Mesenchymal stem cell (in vitro differentiated cells and primary cell): Measurements from ENCODE around the gene FKBP11.

ENCODE experiments used
- DNase-seq: peaks from one replicate; pipeline ENCODE4 v3.0.0-alpha.2; 2013
- H2AFZ ChIP-seq: one replicate; pipeline ENCODE4 v1.6.1; 2013; ENCODE audit warnings: low read depth, mild to moderate bottlenecking, control low read depth, inconsistent platforms, low read length, moderate library complexity
- H2AK5ac ChIP-seq: 2 replicates; pipeline ENCODE4 v1.6.1; 2013; ENCODE audit warnings: low read length, moderate library complexity, mild to moderate bottlenecking, inconsistent platforms; ENCODE audit not compliant: severe bottlenecking
- H2BK120ac ChIP-seq: one replicate; pipeline ENCODE4 v1.6.1; 2013; ENCODE audit warnings: low read depth, mild to moderate bottlenecking, inconsistent platforms, low read length, moderate library complexity
- H2BK12ac ChIP-seq, 2 experiments: one replicate each; pipeline ENCODE4 v1.6.1; 2013; ENCODE audit warnings: inconsistent platforms in 2 of 2, low read length in 2 of 2, mild to moderate bottlenecking in 2 of 2, moderate library complexity in 2 of 2, control low read depth in 1 of 2
- H2BK15ac ChIP-seq: one replicate; pipeline ENCODE4 v1.6.1; 2013; ENCODE audit warnings: mild to moderate bottlenecking, low read depth, inconsistent platforms; ENCODE audit not compliant: poor library complexity, severe bottlenecking
- H2BK5ac ChIP-seq: 2 replicates; pipeline ENCODE4 v1.6.1; 2013; ENCODE audit warnings: low read depth, mild to moderate bottlenecking, low read length, control low read depth, inconsistent platforms; ENCODE audit not compliant: poor library complexity, severe bottlenecking
- H3K14ac ChIP-seq, 2 experiments: one replicate each; pipeline ENCODE4 v1.6.1; 2013; ENCODE audit warnings: inconsistent platforms in 2 of 2, low read length in 2 of 2, control low read depth in 1 of 2, mild to moderate bottlenecking in 1 of 2, moderate library complexity in 1 of 2
- H3K18ac ChIP-seq, 2 experiments: one replicate each; pipeline ENCODE4 v1.6.1; 2013; ENCODE audit warnings: inconsistent platforms in 2 of 2, low read length in 2 of 2, control low read depth in 1 of 2, low read depth in 1 of 2, mild to moderate bottlenecking in 1 of 2
- H3K23ac ChIP-seq, 2 experiments: one replicate each; pipeline ENCODE4 v1.6.1; 2013; ENCODE audit warnings: inconsistent platforms in 2 of 2, low read length in 2 of 2, mild to moderate bottlenecking in 2 of 2, moderate library complexity in 2 of 2, control low read depth in 1 of 2
- H3K27ac ChIP-seq: 2 replicates; pipeline ENCODE4 v1.5.1; 2013; ENCODE audit warnings: mild to moderate bottlenecking, moderate library complexity, low read length, control low read depth, inconsistent platforms; ENCODE audit not compliant: poor library complexity, severe bottlenecking
- H3K27me3 ChIP-seq, 2 experiments: 2 replicates each; pipeline versions ENCODE4 v1.6.1 to v1.7.0; 2013; ENCODE audit warnings: low read length in 2 of 2, mild to moderate bottlenecking in 2 of 2, moderate library complexity in 2 of 2, control low read depth in 1 of 2, inconsistent platforms in 1 of 2; ENCODE audit not compliant: control insufficient read depth in 1 of 2, insufficient read depth in 1 of 2
- H3K36me3 ChIP-seq, 2 experiments: 2 replicates each; pipeline versions ENCODE4 v1.6.1 to v1.7.0; 2013; ENCODE audit warnings: low read length in 2 of 2, control low read depth in 1 of 2, inconsistent platforms in 1 of 2, low read depth in 1 of 2, mild to moderate bottlenecking in 1 of 2; ENCODE audit not compliant: insufficient read depth in 2 of 2, control insufficient read depth in 1 of 2
- H3K4ac ChIP-seq, 2 experiments: one replicate each; pipeline ENCODE4 v1.6.1; 2013; ENCODE audit warnings: inconsistent platforms in 2 of 2, low read length in 2 of 2, mild to moderate bottlenecking in 2 of 2, moderate library complexity in 2 of 2, control low read depth in 1 of 2, low read depth in 1 of 2
- H3K4me1 ChIP-seq: 2 replicates; pipeline ENCODE4 v1.6.1; 2013; ENCODE audit warnings: low read depth, low read length, control low read depth; ENCODE audit not compliant: control insufficient read depth, insufficient read depth
- H3K4me2 ChIP-seq: 2 replicates; pipeline ENCODE4 v1.6.1; 2013; ENCODE audit warnings: low read length, mild to moderate bottlenecking, inconsistent platforms; ENCODE audit not compliant: poor library complexity, severe bottlenecking
- H3K4me3 ChIP-seq, 2 experiments: 2 replicates each; pipeline versions ENCODE4 v1.5.1 to v1.7.0; 2013; ENCODE audit warnings: low read length in 2 of 2, mild to moderate bottlenecking in 2 of 2, control low read depth in 1 of 2, low read depth in 1 of 2; ENCODE audit not compliant: insufficient read depth in 1 of 2
- H3K79me1 ChIP-seq: replicated peaks from 2 replicates; pipeline ENCODE4 v1.6.1; 2013; ENCODE audit warnings: mild to moderate bottlenecking, control low read depth, low read length, inconsistent platforms; ENCODE audit not compliant: poor library complexity, severe bottlenecking
- H3K9ac ChIP-seq: 2 replicates; pipeline ENCODE4 v1.7.0; 2013; ENCODE audit warnings: mild to moderate bottlenecking, low read length, moderate library complexity
- H3K9me3 ChIP-seq: 2 replicates; pipeline ENCODE4 v1.7.0; 2013; ENCODE audit warnings: mild to moderate bottlenecking, low read length; ENCODE audit not compliant: control insufficient read depth
- H4K8ac ChIP-seq: one replicate; pipeline ENCODE4 v1.6.1; 2013; ENCODE audit warnings: inconsistent platforms, mild to moderate bottlenecking, low read length, moderate library complexity
- H4K91ac ChIP-seq: one replicate; pipeline ENCODE4 v1.6.1; 2013; ENCODE audit warnings: mild to moderate bottlenecking, low read length, inconsistent platforms
- WGBS: methylation state at CpG from one replicate; pipeline ENCODE4 v1.1.7; 2013; ENCODE audit warnings: mixed read lengths; 5-methylcytosine and 5-hydroxymethylcytosine counted together

Gene FKBP11

GRCh38 chr12:48954841-48955501, 29.7 kb upstream of the FKBP11 start:
- Histone ChIP-seq H3K27ac (no peak overlapping the region), H4K91ac (no peak overlapping the region), H3K18ac (no peak overlapping the region), H2BK120ac (no peak overlapping the region), H3K27me3 (no peaks in the 10 kb centered on the region), H2BK12ac (no peak overlapping the region), H3K23ac (no peak overlapping the region), H3K79me1 (peaks cover 1% of the 10 kb centered on the region), H3K36me3 (peaks cover 16 to 32% of the 10 kb centered on the region in 2 experiments), H2BK15ac (no peak overlapping the region), H2BK5ac (no peak overlapping the region), H3K4ac (no peak overlapping the region), H3K9ac (no peak overlapping the region), H4K8ac (no peak overlapping the region), H3K14ac (no peak overlapping the region), H3K4me1 (peaks cover 7% of the 10 kb centered on the region), H2AFZ (no peak overlapping the region), H3K9me3 (no peaks in the 10 kb centered on the region), H3K4me3 (peak overlapping the region in 1 of 2 experiments; percentile 84), H2AK5ac (no peak overlapping the region), H3K4me2 (peak overlapping the region; percentile 17)
- no peak for DNase-seq
- 94% methylated on average over 3 of the region's 3 CpGs for WGBS

DNA sequence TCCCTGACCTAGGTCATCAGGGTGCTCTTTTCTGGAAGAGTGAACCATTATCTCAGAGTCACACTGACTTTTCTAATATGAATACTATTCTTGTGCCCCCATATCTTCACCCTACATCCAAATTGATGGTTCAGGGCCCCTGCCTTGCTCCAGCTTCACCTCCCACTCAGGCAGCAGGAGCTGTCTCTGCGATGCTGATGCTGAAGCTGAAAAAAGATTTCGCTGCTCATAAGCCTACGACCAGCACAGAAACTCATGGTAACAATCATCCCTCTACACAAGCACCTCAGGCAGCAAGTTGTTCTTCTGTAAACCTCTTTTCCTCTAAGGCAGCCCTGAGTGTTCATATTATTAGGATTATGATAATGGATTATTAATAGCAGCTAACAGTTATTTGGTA, 28.8 kb upstream of the FKBP11 start:
- WGBS, result 100% methylated on average over 3 of the region's 3 CpGs
- no peak for DNase-seq

GRCh38 chr12:48952691-48953090, 27.4 kb upstream of the FKBP11 start:
- Histone ChIP-seq H4K91ac (no peak overlapping the region), H3K27ac (no peak overlapping the region), H3K9me3 (no peaks in the 10 kb centered on the region), H2BK120ac (no peak overlapping the region), H4K8ac (no peak overlapping the region), H2AFZ (no peak overlapping the region), H3K23ac (no peak overlapping the region), H3K14ac (no peak overlapping the region), H3K27me3 (no peaks in the 10 kb centered on the region), H3K36me3 (peaks cover 17 to 40% of the 10 kb centered on the region in 2 experiments), H3K4ac (no peak overlapping the region), H2BK15ac (no peak overlapping the region), H3K9ac (no peak overlapping the region), H2BK12ac (no peak overlapping the region), H3K4me2 (no peak overlapping the region), H2BK5ac (no peak overlapping the region), H2AK5ac (no peak overlapping the region), H3K18ac (no peak overlapping the region), H3K4me3 (no peak overlapping the region), H3K4me1 (peaks cover 7% of the 10 kb centered on the region), H3K79me1 (peaks cover 4% of the 10 kb centered on the region)
- WGBS, result 97% methylated on average over 3 of the region's 4 CpGs
- DNase-seq, result no peak

More for the DNA sequence above, 28.8 kb upstream of the FKBP11 start:
- Histone ChIP-seq H3K14ac (no peak overlapping the region), H2AK5ac (no peak overlapping the region), H4K8ac (no peak overlapping the region), H2BK120ac (no peak overlapping the region), H3K4ac (no peak overlapping the region), H3K9ac (no peak overlapping the region), H4K91ac (no peak overlapping the region), H3K4me3 (no peak overlapping the region), H3K27me3 (no peaks in the 10 kb centered on the region), H3K4me1 (peaks cover 7% of the 10 kb centered on the region), H3K18ac (no peak overlapping the region), H3K23ac (no peak overlapping the region), H3K36me3 (peaks cover 17 to 35% of the 10 kb centered on the region in 2 experiments), H3K9me3 (no peaks in the 10 kb centered on the region), H2BK12ac (no peak overlapping the region), H2BK5ac (no peak overlapping the region), H3K79me1 (peaks cover 1% of the 10 kb centered on the region), H2AFZ (no peak overlapping the region), H3K27ac (no peak overlapping the region), H3K4me2 (no peak overlapping the region), H2BK15ac (no peak overlapping the region)

- Histone ChIP-seq H3K9me3 (no peaks in the 10 kb centered on the region), H2BK120ac (no peak overlapping the region), H4K91ac (no peak overlapping the region), H3K27ac (no peak overlapping the region), H3K18ac (no peak overlapping the region), H2BK5ac (no peak overlapping the region), H3K79me1 (peaks cover 9% of the 10 kb centered on the region), H2BK15ac (no peak overlapping the region), H3K4me2 (no peak overlapping the region), H4K8ac (no peak overlapping the region), H2BK12ac (no peak overlapping the region), H3K4ac (no peak overlapping the region), H3K4me1 (peaks cover 1% of the 10 kb centered on the region), H3K27me3 (no peaks in the 10 kb centered on the region), H3K14ac (no peak overlapping the region), H2AFZ (no peak overlapping the region), H3K36me3 (peaks cover 17 to 31% of the 10 kb centered on the region in 2 experiments), H3K9ac (no peak overlapping the region), H3K4me3 (no peak overlapping the region), H2AK5ac (no peak overlapping the region), H3K23ac (no peak overlapping the region)
- WGBS, result 100% methylated on average over 3 of the region's 3 CpGs
- DNase-seq, result no peak
Observed at GRCh38 chr12:48947727-48948126, 22.4 kb upstream of the FKBP11 start.
